HepG2 (cell line): Measurements from ENCODE around the gene AMDHD1. TPM values are rescaled to one million over a fixed set of nuclear protein-coding genes. Genes with fewer than 3 reads are reported as not detected.
A peak's percentile ranks its signal among the peaks of the same experiment; 100 is the strongest.

Experiments
- CBX5 ChIP-seq: sonication (generic); formaldehyde crosslinking; IDR thresholded peaks from 2 replicates; pipeline ENCODE4 v1.4.0; 2020; ENCODE audit warnings: missing genetic modification reagents, borderline replicate concordance
- CEBPG ChIP-seq: IDR thresholded peaks from 2 replicates; pipeline ENCODE4 v1.6.1; 2016
- CREB1 ChIP-seq, 2 experiments: fragments of 450-650 bp in 1 of 2; IDR thresholded peaks; 2 replicates each; pipeline ENCODE4 v1.6.1; 2016 to 2017; ENCODE audit warnings: control low read depth in 1 of 2, mild to moderate bottlenecking in 1 of 2, missing compliant biosample characterization in 1 of 2, missing genetic modification characterization in 1 of 2
- EP300 ChIP-seq, 3 experiments: sonication (generic) in 1 of 3; formaldehyde crosslinking in 1 of 3; IDR thresholded peaks; 2 replicates each; pipeline versions ENCODE4 v1.5.1 to v1.6.1; 2011 to 2020; ENCODE audit warnings: low read depth in 2 of 3, low read length in 2 of 3, borderline replicate concordance in 1 of 3, improper control_type of control experiment in 1 of 3, mild to moderate bottlenecking in 1 of 3, missing genetic modification reagents in 1 of 3, moderate library complexity in 1 of 3
- MED8 ChIP-seq: sonication (generic); formaldehyde crosslinking; IDR thresholded peaks from 2 replicates; pipeline ENCODE4 v1.8.1; 2023; ENCODE audit warnings: mild to moderate bottlenecking, missing genetic modification reagents; ENCODE audit not compliant: insufficient replicate concordance
- MEIS2 ChIP-seq: sonication (generic); formaldehyde crosslinking; IDR thresholded peaks from 2 replicates; pipeline ENCODE4 v1.9.0; 2021; ENCODE audit warnings: mild to moderate bottlenecking, missing genetic modification reagents
- MYC ChIP-seq: sonication (generic); formaldehyde crosslinking; IDR thresholded peaks from 2 replicates; pipeline ENCODE4 v1.9.0; 2021; ENCODE audit warnings: missing genetic modification reagents, borderline replicate concordance
- ZNF879 ChIP-seq: sonication (generic); formaldehyde crosslinking; IDR thresholded peaks from 2 replicates; pipeline ENCODE4 v1.8.1; 2023; ENCODE audit warnings: missing genetic modification reagents
- ZSCAN21 ChIP-seq: sonication (generic); formaldehyde crosslinking; IDR thresholded peaks from 2 replicates; pipeline ENCODE4 v1.8.0; 2022; ENCODE audit warnings: mild to moderate bottlenecking, missing genetic modification reagents, moderate library complexity, borderline replicate concordance
- ZSCAN22 ChIP-seq: sonication (generic); formaldehyde crosslinking; IDR thresholded peaks from 2 replicates; pipeline ENCODE4 v1.4.0; 2020; ENCODE audit warnings: mild to moderate bottlenecking, missing genetic modification reagents
- ZSCAN31 ChIP-seq: sonication (generic); formaldehyde crosslinking; IDR thresholded peaks from 2 replicates; pipeline ENCODE4 v1.5.0; 2020; ENCODE audit warnings: low read depth, mild to moderate bottlenecking, missing genetic modification reagents
- polyA plus RNA-seq, 8 experiments: library from polyadenylated mRNA; depleted of rRNA in 3 of 8; stranded (reverse) in 7 of 8; unstranded in 1 of 8; fragments of >200 nt; fragmentation: Illumina TruSeq in 4 of 8; extraction: Trizol in 4 of 8; gene quantifications; 2 replicates each; pipeline versions ENCODE4 v1.2.1 to v1.2.3, GENCODE V29; 2011 to 2016; ENCODE audit warnings: low read depth in 4 of 8, missing spikeins in 1 of 8, mixed read lengths in 1 of 8; ENCODE audit not compliant: insufficient read depth in 1 of 8
- total RNA-seq, 5 experiments: library from RNA; depleted of rRNA; stranded (reverse); fragments of >200 nt; fragmentation: Illumina TruSeq; extraction: Trizol; gene quantifications; 2 replicates each; pipeline ENCODE4 v1.2.3, GENCODE V29; 2016; ENCODE audit warnings: low read depth in 1 of 5
- TF ChIP-seq, protein P1 (sequence below): sonication (generic); formaldehyde crosslinking; IDR thresholded peaks from 2 replicates; pipeline ENCODE4 v1.5.1; 2020; ENCODE audit warnings: mild to moderate bottlenecking, moderate library complexity, missing genetic modification reagents
- TF ChIP-seq, protein P2 (sequence below): sonication (generic); formaldehyde crosslinking; IDR thresholded peaks from 2 replicates; pipeline ENCODE4 v1.4.0; 2020; ENCODE audit warnings: missing genetic modification reagents
- TF ChIP-seq, protein P3 (sequence below): sonication (generic); formaldehyde crosslinking; IDR thresholded peaks from 2 replicates; pipeline ENCODE4 v1.8.1; 2023; ENCODE audit warnings: mild to moderate bottlenecking, missing genetic modification reagents, borderline replicate concordance
- TF ChIP-seq, protein P4 (sequence below): sonication (generic); formaldehyde crosslinking; IDR thresholded peaks from 2 replicates; pipeline ENCODE4 v1.4.0; 2020; ENCODE audit warnings: missing genetic modification reagents, borderline replicate concordance
- TF ChIP-seq, protein P5 (sequence below): fragments of 450-650 bp; IDR thresholded peaks from 2 replicates; pipeline ENCODE4 v1.6.1; 2016

Gene AMDHD1
- total and polyA plus RNA-seq, 2 of the 13 experiments (the other 11 are each of a cell fraction or from before 2014, with no cell fraction given) = 6.5 to 29.6 TPM

DNA sequence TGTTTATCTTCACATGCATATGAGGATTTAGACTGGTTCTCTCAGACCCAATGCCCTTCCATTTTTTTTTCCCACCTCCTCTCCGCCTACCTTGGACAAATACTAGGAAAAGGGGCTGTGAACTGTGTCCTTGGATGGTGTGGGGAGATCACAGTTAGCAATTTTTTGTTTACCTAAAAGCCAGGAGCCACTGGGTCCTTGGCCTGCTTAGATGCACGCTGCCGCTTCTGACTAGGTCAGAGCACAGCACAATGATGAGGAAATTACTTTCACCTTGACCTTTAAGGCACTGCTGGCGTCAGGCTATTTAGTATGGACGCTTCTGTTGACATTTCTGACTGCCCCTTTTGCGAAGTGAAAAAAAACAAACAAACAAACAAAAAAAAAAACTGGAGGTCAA is 2.6 kb upstream of the AMDHD1 start (continued):
- TF ChIP-seq CBX5 (peak; percentile 56; the same call in 1 of the 2 replicates), MED8 (CRISPR knock-in tag) (no peak), CREB1 (IDR thresholded peaks at IDR 0.05) (peak; percentile 53), CREB1 (CRISPR knock-in tag; IDR thresholded peaks at IDR 0.05) (peak; percentile 81; the same call in 1 of the 2 replicates), ZNF879 (CRISPR knock-in tag) (no peak), ZSCAN31 (peak; percentile 67; the same call in 1 of the 2 replicates), ZSCAN22 (CRISPR knock-in tag) (no peak), MYC (CRISPR knock-in tag) (peak; percentile 73; the same call in 1 of the 2 replicates), MEIS2 (CRISPR knock-in tag) (peak; percentile 89), ZSCAN21 (peak; percentile 63; the same call in 1 of the 2 replicates), CEBPG (peak; percentile 79), EP300 (IDR thresholded peaks at IDR 0.05; ENCODE audit: low read depth in 2 of 2, low read length in 2 of 2) (peak; percentile 65 to 87), EP300 (CRISPR knock-in tag; IDR thresholded peaks at IDR 0.05; ENCODE audit: borderline replicate concordance) (peak; percentile 70; the same call in 1 of the 2 replicates)
- TF ChIP-seq, protein P1, sequence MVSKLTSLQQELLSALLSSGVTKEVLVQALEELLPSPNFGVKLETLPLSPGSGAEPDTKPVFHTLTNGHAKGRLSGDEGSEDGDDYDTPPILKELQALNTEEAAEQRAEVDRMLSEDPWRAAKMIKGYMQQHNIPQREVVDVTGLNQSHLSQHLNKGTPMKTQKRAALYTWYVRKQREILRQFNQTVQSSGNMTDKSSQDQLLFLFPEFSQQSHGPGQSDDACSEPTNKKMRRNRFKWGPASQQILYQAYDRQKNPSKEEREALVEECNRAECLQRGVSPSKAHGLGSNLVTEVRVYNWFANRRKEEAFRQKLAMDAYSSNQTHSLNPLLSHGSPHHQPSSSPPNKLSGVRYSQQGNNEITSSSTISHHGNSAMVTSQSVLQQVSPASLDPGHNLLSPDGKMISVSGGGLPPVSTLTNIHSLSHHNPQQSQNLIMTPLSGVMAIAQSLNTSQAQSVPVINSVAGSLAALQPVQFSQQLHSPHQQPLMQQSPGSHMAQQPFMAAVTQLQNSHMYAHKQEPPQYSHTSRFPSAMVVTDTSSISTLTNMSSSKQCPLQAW = peak; percentile 80
- TF ChIP-seq, protein P2, sequence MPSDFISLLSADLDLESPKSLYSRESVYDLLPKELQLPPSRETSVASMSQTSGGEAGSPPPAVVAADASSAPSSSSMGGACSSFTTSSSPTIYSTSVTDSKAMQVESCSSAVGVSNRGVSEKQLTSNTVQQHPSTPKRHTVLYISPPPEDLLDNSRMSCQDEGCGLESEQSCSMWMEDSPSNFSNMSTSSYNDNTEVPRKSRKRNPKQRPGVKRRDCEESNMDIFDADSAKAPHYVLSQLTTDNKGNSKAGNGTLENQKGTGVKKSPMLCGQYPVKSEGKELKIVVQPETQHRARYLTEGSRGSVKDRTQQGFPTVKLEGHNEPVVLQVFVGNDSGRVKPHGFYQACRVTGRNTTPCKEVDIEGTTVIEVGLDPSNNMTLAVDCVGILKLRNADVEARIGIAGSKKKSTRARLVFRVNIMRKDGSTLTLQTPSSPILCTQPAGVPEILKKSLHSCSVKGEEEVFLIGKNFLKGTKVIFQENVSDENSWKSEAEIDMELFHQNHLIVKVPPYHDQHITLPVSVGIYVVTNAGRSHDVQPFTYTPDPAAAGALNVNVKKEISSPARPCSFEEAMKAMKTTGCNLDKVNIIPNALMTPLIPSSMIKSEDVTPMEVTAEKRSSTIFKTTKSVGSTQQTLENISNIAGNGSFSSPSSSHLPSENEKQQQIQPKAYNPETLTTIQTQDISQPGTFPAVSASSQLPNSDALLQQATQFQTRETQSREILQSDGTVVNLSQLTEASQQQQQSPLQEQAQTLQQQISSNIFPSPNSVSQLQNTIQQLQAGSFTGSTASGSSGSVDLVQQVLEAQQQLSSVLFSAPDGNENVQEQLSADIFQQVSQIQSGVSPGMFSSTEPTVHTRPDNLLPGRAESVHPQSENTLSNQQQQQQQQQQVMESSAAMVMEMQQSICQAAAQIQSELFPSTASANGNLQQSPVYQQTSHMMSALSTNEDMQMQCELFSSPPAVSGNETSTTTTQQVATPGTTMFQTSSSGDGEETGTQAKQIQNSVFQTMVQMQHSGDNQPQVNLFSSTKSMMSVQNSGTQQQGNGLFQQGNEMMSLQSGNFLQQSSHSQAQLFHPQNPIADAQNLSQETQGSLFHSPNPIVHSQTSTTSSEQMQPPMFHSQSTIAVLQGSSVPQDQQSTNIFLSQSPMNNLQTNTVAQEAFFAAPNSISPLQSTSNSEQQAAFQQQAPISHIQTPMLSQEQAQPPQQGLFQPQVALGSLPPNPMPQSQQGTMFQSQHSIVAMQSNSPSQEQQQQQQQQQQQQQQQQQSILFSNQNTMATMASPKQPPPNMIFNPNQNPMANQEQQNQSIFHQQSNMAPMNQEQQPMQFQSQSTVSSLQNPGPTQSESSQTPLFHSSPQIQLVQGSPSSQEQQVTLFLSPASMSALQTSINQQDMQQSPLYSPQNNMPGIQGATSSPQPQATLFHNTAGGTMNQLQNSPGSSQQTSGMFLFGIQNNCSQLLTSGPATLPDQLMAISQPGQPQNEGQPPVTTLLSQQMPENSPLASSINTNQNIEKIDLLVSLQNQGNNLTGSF (CRISPR knock-in tag) = no peak
- TF ChIP-seq, protein P3, sequence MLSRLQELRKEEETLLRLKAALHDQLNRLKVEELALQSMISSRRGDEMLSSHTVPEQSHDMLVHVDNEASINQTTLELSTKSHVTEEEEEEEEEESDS (CRISPR knock-in tag) = peak; percentile 66; the same call in 1 of the 2 replicates
- TF ChIP-seq, protein P4, sequence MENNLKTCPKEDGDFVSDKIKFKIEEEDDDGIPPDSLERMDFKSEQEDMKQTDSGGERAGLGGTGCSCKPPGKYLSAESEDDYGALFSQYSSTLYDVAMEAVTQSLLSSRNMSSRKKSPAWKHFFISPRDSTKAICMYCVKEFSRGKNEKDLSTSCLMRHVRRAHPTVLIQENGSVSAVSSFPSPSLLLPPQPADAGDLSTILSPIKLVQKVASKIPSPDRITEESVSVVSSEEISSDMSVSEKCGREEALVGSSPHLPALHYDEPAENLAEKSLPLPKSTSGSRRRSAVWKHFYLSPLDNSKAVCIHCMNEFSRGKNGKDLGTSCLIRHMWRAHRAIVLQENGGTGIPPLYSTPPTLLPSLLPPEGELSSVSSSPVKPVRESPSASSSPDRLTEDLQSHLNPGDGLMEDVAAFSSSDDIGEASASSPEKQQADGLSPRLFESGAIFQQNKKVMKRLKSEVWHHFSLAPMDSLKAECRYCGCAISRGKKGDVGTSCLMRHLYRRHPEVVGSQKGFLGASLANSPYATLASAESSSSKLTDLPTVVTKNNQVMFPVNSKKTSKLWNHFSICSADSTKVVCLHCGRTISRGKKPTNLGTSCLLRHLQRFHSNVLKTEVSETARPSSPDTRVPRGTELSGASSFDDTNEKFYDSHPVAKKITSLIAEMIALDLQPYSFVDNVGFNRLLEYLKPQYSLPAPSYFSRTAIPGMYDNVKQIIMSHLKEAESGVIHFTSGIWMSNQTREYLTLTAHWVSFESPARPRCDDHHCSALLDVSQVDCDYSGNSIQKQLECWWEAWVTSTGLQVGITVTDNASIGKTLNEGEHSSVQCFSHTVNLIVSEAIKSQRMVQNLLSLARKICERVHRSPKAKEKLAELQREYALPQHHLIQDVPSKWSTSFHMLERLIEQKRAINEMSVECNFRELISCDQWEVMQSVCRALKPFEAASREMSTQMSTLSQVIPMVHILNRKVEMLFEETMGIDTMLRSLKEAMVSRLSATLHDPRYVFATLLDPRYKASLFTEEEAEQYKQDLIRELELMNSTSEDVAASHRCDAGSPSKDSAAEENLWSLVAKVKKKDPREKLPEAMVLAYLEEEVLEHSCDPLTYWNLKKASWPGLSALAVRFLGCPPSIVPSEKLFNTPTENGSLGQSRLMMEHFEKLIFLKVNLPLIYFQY (CRISPR knock-in tag) = peak; percentile 75; the same call in 1 of the 2 replicates
- TF ChIP-seq, protein P5, sequence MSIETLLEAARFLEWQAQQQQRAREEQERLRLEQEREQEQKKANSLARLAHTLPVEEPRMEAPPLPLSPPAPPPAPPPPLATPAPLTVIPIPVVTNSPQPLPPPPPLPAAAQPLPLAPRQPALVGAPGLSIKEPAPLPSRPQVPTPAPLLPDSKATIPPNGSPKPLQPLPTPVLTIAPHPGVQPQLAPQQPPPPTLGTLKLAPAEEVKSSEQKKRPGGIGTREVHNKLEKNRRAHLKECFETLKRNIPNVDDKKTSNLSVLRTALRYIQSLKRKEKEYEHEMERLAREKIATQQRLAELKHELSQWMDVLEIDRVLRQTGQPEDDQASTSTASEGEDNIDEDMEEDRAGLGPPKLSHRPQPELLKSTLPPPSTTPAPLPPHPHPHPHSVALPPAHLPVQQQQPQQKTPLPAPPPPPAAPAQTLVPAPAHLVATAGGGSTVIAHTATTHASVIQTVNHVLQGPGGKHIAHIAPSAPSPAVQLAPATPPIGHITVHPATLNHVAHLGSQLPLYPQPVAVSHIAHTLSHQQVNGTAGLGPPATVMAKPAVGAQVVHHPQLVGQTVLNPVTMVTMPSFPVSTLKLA = no peak
